RWPE2 (cell line): ENCODE measurements around the gene WDR49.

ENCODE experiments used
- ATAC-seq: fragments of 200-7000 bp; cut with Tn5 transposase; 3 replicates; pipeline ENCODE4 v1.9.1; 2021; ENCODE audit warnings: low read depth
- DNase-seq: peaks from one replicate; pipeline ENCODE4 v3.0.0-alpha.2; 2020; ENCODE audit warnings: low spot score
- H3K27ac ChIP-seq: fragments of 450-650 bp; 2 replicates; pipeline ENCODE4 v1.5.1; 2017; ENCODE audit warnings: mild to moderate bottlenecking; ENCODE audit not compliant: poor library complexity, severe bottlenecking
- H3K27me3 ChIP-seq: fragments of 250-450 bp; sonication (Bioruptor Pico); 2 replicates; pipeline ENCODE4 v1.5.1; 2021; ENCODE audit warnings: mild to moderate bottlenecking, moderate library complexity; ENCODE audit not compliant: insufficient read depth, poor library complexity, severe bottlenecking
- H3K36me3 ChIP-seq: fragments of 250-450 bp; sonication (Bioruptor Pico); 2 replicates; pipeline ENCODE4 v1.5.1; 2020; ENCODE audit warnings: low read depth, mild to moderate bottlenecking, moderate library complexity
- H3K4me1 ChIP-seq: fragments of 250-450 bp; sonication (Bioruptor Pico); 2 replicates; pipeline ENCODE4 v1.5.1; 2021; ENCODE audit warnings: mild to moderate bottlenecking, moderate library complexity; ENCODE audit not compliant: insufficient read depth, poor library complexity, severe bottlenecking
- H3K4me3 ChIP-seq: fragments of 250-450 bp; sonication (Bioruptor Pico); 2 replicates; pipeline ENCODE4 v1.5.1; 2021; ENCODE audit warnings: mild to moderate bottlenecking, moderate library complexity; ENCODE audit not compliant: severe bottlenecking
- H3K9me3 ChIP-seq: fragments of 250-450 bp; sonication (Bioruptor Pico); 2 replicates; pipeline ENCODE4 v1.5.1; 2021; ENCODE audit warnings: mild to moderate bottlenecking, moderate library complexity; ENCODE audit not compliant: severe bottlenecking
- TF ChIP-seq, protein P1 (sequence below): fragments of 450-650 bp; IDR thresholded peaks from one replicate; pipeline ENCODE4 v1.5.1; 2017; ENCODE audit warnings: mild to moderate bottlenecking, moderate library complexity; ENCODE audit not compliant: poor library complexity, severe bottlenecking

The WDR49 gene

DNA sequence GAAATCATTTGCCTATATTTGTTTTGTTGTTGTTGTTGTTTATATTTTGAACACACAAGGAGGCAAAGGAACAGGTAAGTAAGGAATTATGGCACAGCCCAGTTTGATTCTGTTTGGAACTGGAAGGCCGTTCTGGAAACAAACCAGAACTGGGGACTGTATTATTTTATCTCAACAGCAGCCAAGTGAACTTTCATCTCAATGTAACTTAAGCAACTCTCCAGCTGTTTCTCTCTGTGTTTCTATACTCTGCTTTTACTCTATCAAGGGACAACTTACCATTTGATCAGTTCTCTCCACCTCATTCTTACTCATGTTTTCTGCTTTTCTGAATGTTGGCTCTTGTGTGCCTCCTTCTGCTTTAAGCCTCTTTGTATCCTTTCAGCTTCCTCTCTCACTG, 16.0 kb upstream of the WDR49 start:
- H3K9me3 ChIP-seq, result peaks cover 2% of the 10 kb centered on the region
- peak; percentile 17; the same call in 1 of the 3 replicates for ATAC-seq
- no peaks in the 10 kb centered on the region for H3K4me1 ChIP-seq
- DNase-seq, result no peak
- H3K27ac ChIP-seq, result no peak overlapping the region
- H3K27me3 ChIP-seq, result no peaks in the 10 kb centered on the region
- TF ChIP-seq, protein P1, sequence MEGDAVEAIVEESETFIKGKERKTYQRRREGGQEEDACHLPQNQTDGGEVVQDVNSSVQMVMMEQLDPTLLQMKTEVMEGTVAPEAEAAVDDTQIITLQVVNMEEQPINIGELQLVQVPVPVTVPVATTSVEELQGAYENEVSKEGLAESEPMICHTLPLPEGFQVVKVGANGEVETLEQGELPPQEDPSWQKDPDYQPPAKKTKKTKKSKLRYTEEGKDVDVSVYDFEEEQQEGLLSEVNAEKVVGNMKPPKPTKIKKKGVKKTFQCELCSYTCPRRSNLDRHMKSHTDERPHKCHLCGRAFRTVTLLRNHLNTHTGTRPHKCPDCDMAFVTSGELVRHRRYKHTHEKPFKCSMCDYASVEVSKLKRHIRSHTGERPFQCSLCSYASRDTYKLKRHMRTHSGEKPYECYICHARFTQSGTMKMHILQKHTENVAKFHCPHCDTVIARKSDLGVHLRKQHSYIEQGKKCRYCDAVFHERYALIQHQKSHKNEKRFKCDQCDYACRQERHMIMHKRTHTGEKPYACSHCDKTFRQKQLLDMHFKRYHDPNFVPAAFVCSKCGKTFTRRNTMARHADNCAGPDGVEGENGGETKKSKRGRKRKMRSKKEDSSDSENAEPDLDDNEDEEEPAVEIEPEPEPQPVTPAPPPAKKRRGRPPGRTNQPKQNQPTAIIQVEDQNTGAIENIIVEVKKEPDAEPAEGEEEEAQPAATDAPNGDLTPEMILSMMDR, result no peak
- H3K36me3 ChIP-seq, result peaks cover 13% of the 10 kb centered on the region
- H3K4me3 ChIP-seq, result no peak overlapping the region

DNA sequence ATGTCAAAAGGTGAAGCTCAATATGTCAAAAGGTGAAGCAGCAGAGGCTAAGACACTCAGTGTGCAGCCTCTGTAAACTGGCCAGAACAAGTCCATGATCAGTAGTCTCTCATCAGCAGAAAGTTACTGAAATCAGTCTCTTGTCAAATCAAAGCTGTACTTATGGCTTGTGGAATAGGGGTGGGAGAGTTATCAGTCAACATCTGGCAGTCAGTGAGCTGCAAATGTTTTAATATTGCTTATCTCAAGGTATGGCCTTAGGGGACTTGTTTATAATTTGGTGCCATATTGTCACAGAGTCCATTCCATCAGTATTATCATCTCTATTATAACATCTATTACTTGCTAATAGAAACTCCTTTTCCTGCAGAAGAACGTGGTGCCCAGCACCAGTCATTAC, 14.9 kb upstream of the WDR49 start:
- DNase-seq, result no peak
- H3K27me3 ChIP-seq, result no peaks in the 10 kb centered on the region
- no peaks in the 10 kb centered on the region for H3K4me1 ChIP-seq
- H3K27ac ChIP-seq, result no peak overlapping the region
- ATAC-seq, result peak; percentile 30; the same call in 1 of the 3 replicates
- H3K4me3 ChIP-seq, result no peak overlapping the region
- peaks cover 3% of the 10 kb centered on the region; the same call in 1 of the 2 replicates for H3K36me3 ChIP-seq
- peaks cover 2% of the 10 kb centered on the region for H3K9me3 ChIP-seq
- TF ChIP-seq, protein P1, result no peak

GRCh38 chr3:167666563-167666962, 12.8 kb upstream of the WDR49 start:
- Histone ChIP-seq H3K4me3 (no peak overlapping the region), H3K27me3 (no peaks in the 10 kb centered on the region), H3K36me3 (no peaks in the 10 kb centered on the region), H3K4me1 (no peaks in the 10 kb centered on the region), H3K9me3 (peaks cover 2% of the 10 kb centered on the region), H3K27ac (no peak overlapping the region)
- DNase-seq (no peak), ATAC-seq (no peak)
- TF ChIP-seq, protein P1, result no peak

DNA sequence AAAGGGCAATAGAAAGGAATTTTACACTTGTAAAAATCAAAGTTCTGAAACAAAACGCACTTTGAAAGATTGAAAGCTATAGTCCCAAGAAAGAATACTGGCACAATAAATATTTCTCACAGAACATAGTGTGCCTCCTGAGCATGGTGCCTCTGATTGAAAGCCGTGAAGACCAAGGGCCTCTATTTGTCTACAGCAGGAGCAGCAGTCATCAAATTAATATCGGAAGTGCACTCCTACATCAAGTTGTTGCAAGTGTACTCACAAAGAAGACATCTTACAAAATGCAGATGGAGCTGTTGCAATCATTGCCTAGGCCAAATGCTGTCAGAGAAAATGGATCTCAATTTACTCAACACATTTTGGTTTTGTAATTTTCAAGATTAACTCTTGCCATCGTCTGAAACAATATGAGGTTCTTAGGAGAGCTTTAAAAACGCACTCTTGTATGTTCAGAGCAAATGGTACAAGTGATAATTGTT, 9.2 kb upstream of the WDR49 start:
- H3K9me3 ChIP-seq, result peaks cover 2% of the 10 kb centered on the region

DNA sequence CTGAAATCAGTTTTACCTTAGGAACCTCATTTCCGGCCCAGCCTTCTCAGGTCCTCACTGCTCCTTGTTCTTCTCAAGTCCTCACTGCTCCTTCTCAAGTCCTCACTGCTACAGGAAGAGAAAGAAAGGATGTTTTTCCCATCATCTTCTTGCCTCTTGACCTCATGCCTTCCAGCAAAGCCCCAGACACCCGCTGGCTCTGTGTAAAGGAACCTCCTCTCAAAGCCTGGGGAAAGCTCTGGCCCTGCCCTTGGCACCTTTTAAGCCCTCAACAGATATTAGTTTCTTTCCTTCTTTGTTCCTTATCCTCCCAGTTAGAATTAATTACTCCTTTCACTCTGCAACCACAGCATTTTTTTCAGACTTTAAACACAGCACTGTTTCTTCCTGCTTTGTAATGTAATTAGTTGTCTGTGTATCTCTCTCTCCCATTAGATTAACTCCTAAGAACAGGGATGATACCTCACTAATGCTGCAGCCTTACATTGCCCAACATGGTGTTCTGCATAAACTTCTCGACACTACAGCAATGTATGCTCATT, 4.0 kb upstream of the WDR49 start:
- no peak for ATAC-seq
- H3K4me1 ChIP-seq, result no peaks in the 10 kb centered on the region
- H3K36me3 ChIP-seq, result no peaks in the 10 kb centered on the region
- no peak overlapping the region for H3K4me3 ChIP-seq
- no peaks in the 10 kb centered on the region for H3K27me3 ChIP-seq
- TF ChIP-seq, protein P1, result no peak
- H3K27ac ChIP-seq, result no peak overlapping the region
- no peaks in the 10 kb centered on the region for H3K9me3 ChIP-seq
- DNase-seq, result no peak

More for the DNA sequence above, 9.2 kb upstream of the WDR49 start:
- Histone ChIP-seq H3K4me3 (no peak overlapping the region), H3K27me3 (no peaks in the 10 kb centered on the region), H3K36me3 (no peaks in the 10 kb centered on the region), H3K4me1 (no peaks in the 10 kb centered on the region), H3K27ac (no peak overlapping the region)
- ATAC-seq (no peak), DNase-seq (no peak)
- TF ChIP-seq, protein P1, result no peak
